ENCODE results near the gene CDKL2. TPM values are rescaled to one million over a fixed set of nuclear protein-coding genes. Genes with fewer than 3 reads are reported as not detected.

CDKL2 gene
- total RNA-seq, 1 experiment from 2014 or later: 1.5 TPM

DNA sequence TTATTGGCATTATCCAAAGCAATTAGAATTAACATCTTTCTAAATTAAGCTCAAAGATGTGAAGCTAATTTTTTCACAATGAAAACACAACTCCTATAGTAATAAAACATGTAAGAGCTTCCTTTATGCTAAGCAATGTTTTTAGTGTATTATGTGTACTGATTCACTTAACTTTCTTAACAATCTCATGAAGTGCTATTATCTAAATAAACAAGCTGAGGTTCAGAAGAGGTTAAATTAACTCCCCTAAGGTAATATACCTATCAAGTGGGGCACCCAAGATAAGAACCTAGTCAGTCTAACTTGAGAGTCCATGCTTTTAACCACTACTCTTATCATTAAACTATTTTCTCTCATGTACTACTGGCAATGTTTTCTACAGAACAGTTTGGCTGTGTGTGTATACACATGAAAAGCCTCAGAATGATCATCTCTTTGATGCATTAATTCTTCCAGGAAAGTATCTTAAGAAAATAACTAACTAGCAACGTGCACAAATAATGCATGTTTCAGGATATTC is 29.2 kb upstream of the CDKL2 start:
- no peak overlapping the region for H4K91ac ChIP-seq (ENCODE audit: insufficient read length, low read depth, low read length)
- no peak overlapping the region for H2BK12ac ChIP-seq (ENCODE audit: insufficient read length, low read depth, low read length)
- no peak overlapping the region for H2BK5ac ChIP-seq (ENCODE audit: insufficient read length, low read length)
- H3K27me3 ChIP-seq (ENCODE audit: insufficient read depth, low read length): no peaks in the 10 kb centered on the region
- DNase-seq: no peak
- H3K4me2 ChIP-seq (ENCODE audit: insufficient read depth, insufficient read length, low read length): no peak overlapping the region
- Mint-ChIP-seq H3K4me1 (peaks cover 5 to 6% of the 10 kb centered on the region in 2 experiments; a peak in 2 of 4 replicates), H3K36me3 (ENCODE audit: insufficient read depth in 1 of 3, low read depth in 3 of 3) (peaks cover 36 to 73% (median 70%) of the 10 kb centered on the region in 3 experiments; a peak in 6 of 7 replicates), H3K4me3 (no peak overlapping the region), H3K27ac (peak overlapping the region in 1 of 3 experiments; percentile 89; a peak in 1 of 7 replicates), H3K9me3 (no peaks in the 10 kb centered on the region), H3K27me3 (ENCODE audit: low read depth) (no peaks in the 10 kb centered on the region)
- no peaks in the 10 kb centered on the region for H3K4me1 ChIP-seq (ENCODE audit: insufficient read depth, low read length)
- H4K5ac ChIP-seq (ENCODE audit: insufficient read length, low read depth, low read length): no peak overlapping the region
- H3K79me1 ChIP-seq (ENCODE audit: insufficient read depth, low read depth, low read length, poor library complexity, severe bottlenecking): peaks cover 10% of the 10 kb centered on the region
- H3K4ac ChIP-seq (ENCODE audit: low read depth, low read length): no peak overlapping the region
- no peak overlapping the region for H3K9ac ChIP-seq (ENCODE audit: extremely low read depth, insufficient read length, low read length)
- no peaks in the 10 kb centered on the region for H3K23me2 ChIP-seq (ENCODE audit: insufficient read length, low read depth, low read length, poor library complexity, severe bottlenecking)
- H3K14ac ChIP-seq (ENCODE audit: insufficient read depth, low read length): no peak overlapping the region
- no peak overlapping the region for H3K27ac ChIP-seq (ENCODE audit: insufficient read length, low read depth, low read length)
- no peak overlapping the region for H2BK120ac ChIP-seq (ENCODE audit: low read depth, low read length, poor library complexity, severe bottlenecking)
- no peaks in the 10 kb centered on the region for H4K20me1 ChIP-seq (ENCODE audit: control insufficient read depth, insufficient read depth, insufficient read length)
- H3K18ac ChIP-seq (ENCODE audit: insufficient read length, low read depth, low read length): no peak overlapping the region
- H3K9me3 ChIP-seq (ENCODE audit: control insufficient read depth, low read depth, low read length): no peaks in the 10 kb centered on the region
- peaks cover 18% of the 10 kb centered on the region; the same call in 1 of the 2 replicates for H3K79me2 ChIP-seq (ENCODE audit: insufficient read depth, low read length)
- no CpG with 5 or more reads among the region's 1 CpG for WGBS (ENCODE audit: extremely low coverage, insufficient read length, low lambda C conversion rate)
- no peak overlapping the region for H3K56ac ChIP-seq (ENCODE audit: insufficient read length, low read depth, low read length)
- TF ChIP-seq, protein P1, sequence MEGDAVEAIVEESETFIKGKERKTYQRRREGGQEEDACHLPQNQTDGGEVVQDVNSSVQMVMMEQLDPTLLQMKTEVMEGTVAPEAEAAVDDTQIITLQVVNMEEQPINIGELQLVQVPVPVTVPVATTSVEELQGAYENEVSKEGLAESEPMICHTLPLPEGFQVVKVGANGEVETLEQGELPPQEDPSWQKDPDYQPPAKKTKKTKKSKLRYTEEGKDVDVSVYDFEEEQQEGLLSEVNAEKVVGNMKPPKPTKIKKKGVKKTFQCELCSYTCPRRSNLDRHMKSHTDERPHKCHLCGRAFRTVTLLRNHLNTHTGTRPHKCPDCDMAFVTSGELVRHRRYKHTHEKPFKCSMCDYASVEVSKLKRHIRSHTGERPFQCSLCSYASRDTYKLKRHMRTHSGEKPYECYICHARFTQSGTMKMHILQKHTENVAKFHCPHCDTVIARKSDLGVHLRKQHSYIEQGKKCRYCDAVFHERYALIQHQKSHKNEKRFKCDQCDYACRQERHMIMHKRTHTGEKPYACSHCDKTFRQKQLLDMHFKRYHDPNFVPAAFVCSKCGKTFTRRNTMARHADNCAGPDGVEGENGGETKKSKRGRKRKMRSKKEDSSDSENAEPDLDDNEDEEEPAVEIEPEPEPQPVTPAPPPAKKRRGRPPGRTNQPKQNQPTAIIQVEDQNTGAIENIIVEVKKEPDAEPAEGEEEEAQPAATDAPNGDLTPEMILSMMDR (conservative IDR thresholded peaks at IDR 0.05): no peak
- no peak overlapping the region for H3T11ph ChIP-seq (ENCODE audit: low read length)
- no peak overlapping the region for H3K23ac ChIP-seq (ENCODE audit: insufficient read length, low read depth, low read length)
- H4K8ac ChIP-seq (replicated peaks; ENCODE audit: insufficient read length, low read depth, low read length): no peak overlapping the region
- no peak overlapping the region for H2AK5ac ChIP-seq (ENCODE audit: insufficient read length, low read length)
- H2BK20ac ChIP-seq (ENCODE audit: low read depth, low read length, poor library complexity, severe bottlenecking): no peak overlapping the region
- H2BK15ac ChIP-seq (ENCODE audit: low read depth, low read length): no peak overlapping the region
- no peak overlapping the region for H2AFZ ChIP-seq (ENCODE audit: low read length)

Data from H9 (cell line).